ENCODE data around the gene DCST1. TPM values are rescaled to one million over a fixed set of nuclear protein-coding genes. Genes with fewer than 3 reads are reported as not detected.

Gene DCST1
- total RNA-seq, 1 experiment from 2014 or later, result not detected

DNA sequence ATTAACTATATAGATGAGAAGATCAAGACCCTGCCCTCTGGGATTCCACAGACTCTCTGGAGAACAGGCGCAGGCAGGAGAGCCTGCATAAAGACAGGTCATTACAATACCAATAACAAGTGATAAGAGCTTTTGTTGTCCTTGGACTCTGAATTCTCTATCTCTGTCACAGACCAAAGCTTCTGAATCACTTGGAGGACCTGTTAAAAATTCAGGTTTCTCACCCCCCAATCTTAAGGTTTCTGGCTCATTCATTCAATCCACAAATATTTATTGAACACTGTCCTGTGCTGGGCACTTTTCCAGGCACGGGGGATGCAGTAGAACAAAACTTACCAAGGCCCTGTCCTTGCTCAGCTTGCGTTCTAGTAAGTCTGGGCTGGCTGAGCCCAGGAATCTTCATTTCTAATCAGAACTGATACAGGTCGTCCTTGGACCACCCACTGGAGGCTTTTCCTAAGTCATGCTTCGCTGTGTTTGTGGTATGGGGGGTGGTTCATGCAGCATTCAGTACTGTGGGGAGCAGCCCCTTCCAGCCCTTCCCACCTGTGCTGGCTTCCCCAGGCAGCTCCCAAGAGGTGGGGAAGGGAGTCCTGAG, 31.3 kb downstream of the DCST1 start:
- no peaks in the 10 kb centered on the region for H3K27me3 ChIP-seq (ENCODE audit: low read length)
- no peak overlapping the region for H3K27ac ChIP-seq (ENCODE audit: low read length)
- peak overlapping the region; percentile 85 for H3K4me3 ChIP-seq (ENCODE audit: low read length)
- peaks cover 44% of the 10 kb centered on the region for H3K4me1 ChIP-seq (ENCODE audit: low read length)
- H2AFZ ChIP-seq (ENCODE audit: low read length), result no peak overlapping the region
- peaks cover 11% of the 10 kb centered on the region for H3K79me2 ChIP-seq (ENCODE audit: low read length)
- H3K9ac ChIP-seq (ENCODE audit: low read length), result peak overlapping the region; percentile 82
- no peaks in the 10 kb centered on the region for H3K9me2 ChIP-seq (replicated peaks; ENCODE audit: insufficient read depth, low read length)
- H3K9me3 ChIP-seq (ENCODE audit: low read length), result no peaks in the 10 kb centered on the region
- H4K20me1 ChIP-seq (ENCODE audit: insufficient read depth, low read depth, low read length), result 0 out of 2 replicates have a peak, but pooled peaks cover 4% of the 10 kb centered on the region
- peak overlapping the region; percentile 95 for H3K4me2 ChIP-seq (ENCODE audit: low read depth, low read length, poor library complexity, severe bottlenecking)
- no peak for DNase-seq
- no peaks in the 10 kb centered on the region for H3K36me3 ChIP-seq (ENCODE audit: insufficient read depth, low read length)

DNA sequence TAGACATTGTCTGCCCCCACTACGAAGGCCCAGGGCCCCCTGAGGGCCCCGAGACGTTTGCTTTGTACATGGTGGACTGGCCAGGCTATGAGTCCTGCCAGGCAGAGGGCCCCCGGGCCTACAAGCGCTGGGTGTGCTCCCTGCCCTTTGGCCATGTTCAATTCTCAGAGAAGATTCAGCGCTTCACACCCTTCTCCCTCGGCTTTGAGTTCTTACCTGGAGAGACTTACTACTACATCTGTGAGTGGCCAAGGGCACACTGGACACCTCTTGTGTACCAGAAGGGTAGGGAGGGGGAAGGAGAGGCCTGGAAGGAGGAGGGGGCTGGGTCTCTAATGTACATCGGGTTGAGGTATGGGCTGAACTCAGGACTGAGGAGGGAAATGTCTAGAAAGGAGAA, 33.2 kb downstream of the DCST1 start:
- Histone ChIP-seq H2AFZ (ENCODE audit: low read length) (no peak overlapping the region), H4K20me1 (ENCODE audit: insufficient read depth, low read depth, low read length) (0 out of 2 replicates have a peak, but pooled peaks cover 4% of the 10 kb centered on the region), H3K27me3 (ENCODE audit: low read length) (no peaks in the 10 kb centered on the region), H3K9me2 (replicated peaks; ENCODE audit: insufficient read depth, low read length) (no peaks in the 10 kb centered on the region), H3K4me3 (ENCODE audit: low read length) (no peak overlapping the region), H3K4me2 (ENCODE audit: low read depth, low read length, poor library complexity, severe bottlenecking) (no peak overlapping the region), H3K9me3 (ENCODE audit: low read length) (no peaks in the 10 kb centered on the region), H3K4me1 (ENCODE audit: low read length) (peaks cover 55% of the 10 kb centered on the region), H3K9ac (ENCODE audit: low read length) (no peak overlapping the region), H3K36me3 (ENCODE audit: insufficient read depth, low read length) (no peaks in the 10 kb centered on the region), H3K27ac (ENCODE audit: low read length) (no peak overlapping the region), H3K79me2 (ENCODE audit: low read length) (peaks cover 11% of the 10 kb centered on the region)
- no peak for DNase-seq

DNA sequence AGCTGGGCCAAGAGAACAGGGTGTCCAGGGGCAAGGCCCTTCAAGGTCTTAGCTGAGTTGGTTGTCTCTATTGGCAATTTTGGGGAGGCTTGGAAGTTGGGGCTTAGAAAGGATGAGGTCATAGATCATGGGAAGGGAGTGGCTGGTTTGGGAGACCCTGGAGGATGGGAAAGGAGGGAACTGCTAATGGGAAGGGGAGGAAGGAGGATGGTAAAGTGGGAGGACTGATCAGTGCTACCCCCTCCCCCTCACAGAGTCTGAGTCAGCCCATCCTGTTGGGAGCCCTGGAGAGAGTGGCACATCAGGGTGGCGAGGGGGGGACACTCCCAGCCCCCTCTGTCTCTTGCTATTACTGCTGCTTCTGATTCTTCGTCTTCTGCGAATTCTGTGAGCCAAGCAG, 35.0 kb downstream of the DCST1 start:
- Histone ChIP-seq H3K9ac (ENCODE audit: low read length) (no peak overlapping the region), H3K9me3 (ENCODE audit: low read length) (no peaks in the 10 kb centered on the region), H3K27ac (ENCODE audit: low read length) (no peak overlapping the region), H3K36me3 (ENCODE audit: insufficient read depth, low read length) (no peaks in the 10 kb centered on the region), H3K27me3 (ENCODE audit: low read length) (no peaks in the 10 kb centered on the region), H4K20me1 (ENCODE audit: insufficient read depth, low read depth, low read length) (0 out of 2 replicates have a peak, but pooled peaks cover 5% of the 10 kb centered on the region), H3K4me3 (ENCODE audit: low read length) (no peak overlapping the region), H3K4me1 (ENCODE audit: low read length) (peaks cover 46% of the 10 kb centered on the region), H3K79me2 (ENCODE audit: low read length) (peaks cover 11% of the 10 kb centered on the region), H3K9me2 (replicated peaks; ENCODE audit: insufficient read depth, low read length) (no peaks in the 10 kb centered on the region), H2AFZ (ENCODE audit: low read length) (no peak overlapping the region), H3K4me2 (ENCODE audit: low read depth, low read length, poor library complexity, severe bottlenecking) (no peak overlapping the region)
- DNase-seq, result no peak

DNA sequence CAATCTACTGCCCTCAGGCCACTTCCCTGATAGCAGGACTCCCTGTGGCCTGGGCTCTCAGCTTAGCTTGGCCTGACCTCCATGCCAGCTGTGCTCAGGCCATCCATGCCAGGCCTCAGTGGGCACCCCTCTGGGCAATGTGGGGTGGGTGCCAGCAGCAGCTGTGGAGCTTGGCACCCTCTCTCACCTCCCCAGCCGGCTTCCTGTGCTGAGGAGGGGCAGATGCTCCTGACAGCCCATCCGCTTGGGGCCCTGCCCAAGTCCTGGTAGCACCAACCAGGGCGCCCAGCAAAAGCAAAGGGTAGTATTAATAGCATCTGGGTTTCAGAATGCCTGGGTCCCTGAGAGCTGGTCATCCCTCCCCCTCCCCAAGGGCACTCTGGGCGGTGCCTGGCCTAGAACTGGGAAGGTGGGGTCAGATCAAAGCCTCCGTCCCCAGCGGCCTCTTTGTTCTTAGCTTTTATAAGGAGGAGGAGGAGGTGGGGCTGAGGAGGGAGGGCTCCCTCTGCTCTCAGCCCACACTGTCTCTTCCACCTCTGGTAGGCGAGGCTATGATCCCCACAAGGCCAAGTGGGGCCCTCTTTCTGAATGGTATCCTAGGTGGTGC, 36.0 kb downstream of the DCST1 start:
- Histone ChIP-seq H4K20me1 (ENCODE audit: insufficient read depth, low read depth, low read length) (0 out of 2 replicates have a peak, but pooled peaks cover 5% of the 10 kb centered on the region), H2AFZ (ENCODE audit: low read length) (no peak overlapping the region), H3K36me3 (ENCODE audit: insufficient read depth, low read length) (no peaks in the 10 kb centered on the region), H3K79me2 (ENCODE audit: low read length) (peaks cover 4% of the 10 kb centered on the region), H3K9me3 (ENCODE audit: low read length) (no peaks in the 10 kb centered on the region), H3K4me2 (ENCODE audit: low read depth, low read length, poor library complexity, severe bottlenecking) (peak overlapping the region; percentile 71), H3K4me1 (ENCODE audit: low read length) (peaks cover 40% of the 10 kb centered on the region), H3K4me3 (ENCODE audit: low read length) (peak overlapping the region; percentile 57; the same call in 1 of the 2 replicates), H3K27me3 (ENCODE audit: low read length) (no peaks in the 10 kb centered on the region), H3K9ac (ENCODE audit: low read length) (0 out of 2 replicates have a peak overlapping the region, but pooled peaks have one; percentile 29), H3K27ac (ENCODE audit: low read length) (no peak overlapping the region), H3K9me2 (replicated peaks; ENCODE audit: insufficient read depth, low read length) (no peaks in the 10 kb centered on the region)
- DNase-seq, result no peak

DNA sequence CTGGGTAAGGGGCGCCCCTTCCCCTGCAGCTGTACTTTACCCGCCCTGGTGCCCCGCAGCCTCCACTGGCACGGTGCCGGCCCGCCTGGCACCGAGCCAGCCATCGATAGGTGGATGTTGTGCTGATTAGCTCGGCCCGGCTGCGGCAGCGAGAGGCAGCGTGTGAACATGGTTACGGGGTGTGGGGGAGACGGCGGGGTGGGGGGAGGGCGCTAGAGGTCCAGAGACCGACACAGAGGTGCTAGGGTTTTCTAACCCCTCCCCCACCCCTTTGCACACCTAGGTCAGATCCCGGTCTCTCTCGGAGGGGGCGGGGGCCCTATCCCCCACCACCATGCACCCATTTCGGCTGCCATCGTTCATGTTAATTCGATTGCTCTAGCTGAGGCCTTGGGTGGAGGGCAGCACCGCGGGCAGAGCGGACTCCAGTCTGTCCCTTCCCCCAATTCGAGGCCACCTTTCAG, 36.6 kb downstream of the DCST1 start:
- peak overlapping the region; percentile 66 for H3K9ac ChIP-seq (ENCODE audit: low read length)
- no peaks in the 10 kb centered on the region for H3K9me2 ChIP-seq (replicated peaks; ENCODE audit: insufficient read depth, low read length)
- peak overlapping the region; percentile 71 for H3K4me2 ChIP-seq (ENCODE audit: low read depth, low read length, poor library complexity, severe bottlenecking)
- H3K9me3 ChIP-seq (ENCODE audit: low read length), result no peaks in the 10 kb centered on the region
- H3K79me2 ChIP-seq (ENCODE audit: low read length), result 0 out of 2 replicates have a peak, but pooled peaks cover under 1% of the 10 kb centered on the region
- no peak overlapping the region for H3K27ac ChIP-seq (ENCODE audit: low read length)
- H3K4me3 ChIP-seq (ENCODE audit: low read length), result peak overlapping the region; percentile 57
- no peak overlapping the region for H2AFZ ChIP-seq (ENCODE audit: low read length)
- no peaks in the 10 kb centered on the region for H3K27me3 ChIP-seq (ENCODE audit: low read length)
- no peak for DNase-seq
- peaks cover 39% of the 10 kb centered on the region for H3K4me1 ChIP-seq (ENCODE audit: low read length)
- 0 out of 2 replicates have a peak, but pooled peaks cover 5% of the 10 kb centered on the region for H4K20me1 ChIP-seq (ENCODE audit: insufficient read depth, low read depth, low read length)
- H3K36me3 ChIP-seq (ENCODE audit: insufficient read depth, low read length), result no peaks in the 10 kb centered on the region

DNA sequence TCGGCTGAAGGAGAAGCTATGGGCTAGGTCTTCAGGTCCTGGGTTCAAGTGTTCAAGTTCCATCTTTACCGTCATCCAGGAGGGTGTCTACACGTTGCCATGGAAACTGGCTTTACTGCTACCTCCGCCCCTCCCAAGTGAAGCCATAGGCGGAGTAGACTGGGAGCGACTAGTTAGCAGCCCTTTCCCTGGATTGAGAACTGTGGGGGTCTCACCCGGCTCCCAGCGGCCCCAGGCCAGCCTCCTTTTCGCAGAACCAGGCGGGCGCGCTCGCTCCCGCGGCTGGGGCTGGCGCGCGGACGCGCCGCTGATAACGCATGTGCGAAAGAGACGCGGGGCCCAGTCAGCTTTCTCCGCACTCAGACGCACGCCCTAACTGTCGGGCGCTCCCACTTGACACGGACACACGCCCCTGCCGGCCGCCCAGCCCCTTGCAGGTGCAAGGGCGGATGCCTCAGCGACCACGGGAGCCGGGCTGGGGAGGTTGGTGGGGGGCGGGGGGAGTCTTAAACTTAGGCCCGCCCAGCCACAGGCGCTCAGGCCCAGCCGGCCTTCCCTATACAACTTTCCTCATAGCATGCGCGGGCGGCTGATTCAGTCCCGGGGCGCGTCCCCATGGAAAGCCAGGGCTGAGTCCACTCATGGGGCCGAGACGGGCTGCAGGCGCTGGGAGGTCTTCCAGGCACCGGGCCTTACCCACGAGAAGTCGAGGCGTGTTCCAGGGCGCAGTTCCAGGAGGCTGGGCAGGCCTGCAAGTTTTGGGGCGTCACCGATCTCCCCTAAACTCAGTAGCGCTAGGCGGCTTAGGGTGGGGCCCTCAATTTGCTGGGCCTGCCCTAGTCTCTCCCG, 37.3 kb downstream of the DCST1 start:
- Histone ChIP-seq H4K20me1 (ENCODE audit: insufficient read depth, low read depth, low read length) (0 out of 2 replicates have a peak, but pooled peaks cover 5% of the 10 kb centered on the region), H3K27ac (ENCODE audit: low read length) (no peak overlapping the region), H3K4me2 (ENCODE audit: low read depth, low read length, poor library complexity, severe bottlenecking) (peak overlapping the region; percentile 71), H3K4me1 (ENCODE audit: low read length) (peaks cover 39% of the 10 kb centered on the region), H3K9ac (ENCODE audit: low read length) (peak overlapping the region; percentile 66), H3K9me3 (ENCODE audit: low read length) (no peaks in the 10 kb centered on the region), H3K36me3 (ENCODE audit: insufficient read depth, low read length) (no peaks in the 10 kb centered on the region), H3K4me3 (ENCODE audit: low read length) (peak overlapping the region; percentile 57), H2AFZ (ENCODE audit: low read length) (peak overlapping the region; percentile 53; the same call in 1 of the 2 replicates), H3K27me3 (ENCODE audit: low read length) (no peaks in the 10 kb centered on the region), H3K79me2 (ENCODE audit: low read length) (no peaks in the 10 kb centered on the region), H3K9me2 (replicated peaks; ENCODE audit: insufficient read depth, low read length) (no peaks in the 10 kb centered on the region)
- peak; percentile 93 for DNase-seq

DNA sequence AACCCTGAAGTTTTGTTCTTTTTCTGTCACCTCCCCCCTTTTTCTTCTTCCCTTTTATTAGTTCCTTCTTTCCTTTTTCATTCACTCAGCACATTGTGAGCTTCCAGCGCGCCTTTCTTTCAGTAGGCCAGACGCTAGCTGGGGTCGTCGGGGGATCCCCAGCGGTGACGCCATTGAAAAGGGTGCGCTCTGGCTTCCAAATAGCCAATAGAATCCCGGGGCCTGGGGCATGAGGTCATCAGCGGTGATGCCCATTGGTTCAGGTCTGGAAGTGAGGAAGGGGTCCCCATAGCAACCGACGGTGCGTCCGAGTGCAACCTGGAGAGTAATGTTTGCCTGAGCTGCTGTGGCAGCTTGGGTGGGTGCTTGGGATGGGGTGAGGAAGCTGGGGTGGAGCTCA, 38.1 kb downstream of the DCST1 start:
- H2AFZ ChIP-seq (ENCODE audit: low read length), result no peak overlapping the region

More for the DNA sequence above, 38.1 kb downstream of the DCST1 start:
- no peak overlapping the region for H3K4me3 ChIP-seq (ENCODE audit: low read length)
- H3K9me2 ChIP-seq (replicated peaks; ENCODE audit: insufficient read depth, low read length), result no peaks in the 10 kb centered on the region
- no peak overlapping the region for H3K4me2 ChIP-seq (ENCODE audit: low read depth, low read length, poor library complexity, severe bottlenecking)
- H3K4me1 ChIP-seq (ENCODE audit: low read length), result peaks cover 39% of the 10 kb centered on the region
- H4K20me1 ChIP-seq (ENCODE audit: insufficient read depth, low read depth, low read length), result 0 out of 2 replicates have a peak, but pooled peaks cover 5% of the 10 kb centered on the region
- no peak overlapping the region for H3K9ac ChIP-seq (ENCODE audit: low read length)
- no peak overlapping the region for H3K27ac ChIP-seq (ENCODE audit: low read length)
- no peaks in the 10 kb centered on the region for H3K9me3 ChIP-seq (ENCODE audit: low read length)
- no peak for DNase-seq
- no peaks in the 10 kb centered on the region for H3K27me3 ChIP-seq (ENCODE audit: low read length)
- H3K79me2 ChIP-seq (ENCODE audit: low read length), result no peaks in the 10 kb centered on the region
- no peaks in the 10 kb centered on the region for H3K36me3 ChIP-seq (ENCODE audit: insufficient read depth, low read length)

Measured in Karpas-422 (cell line).